ENCODE measurements around the gene RANBP9.

GRCh38 chr6:13615792-13616120 lies 95.9 kb downstream of the RANBP9 start:
- TF ChIP-seq CTCF (conservative IDR thresholded peaks at IDR 0.05) (no peak), EZH2 (IDR thresholded peaks at IDR 0.05; ENCODE audit: low read depth) (no peak)
